ENCODE measurements around the gene ZFYVE9.
"Not testable (repeated sequence)": the region's sequence is repeated elsewhere in the genome, so short reads cannot be mapped to it uniquely, and the experiment has no call there.

The ZFYVE9 gene

DNA sequence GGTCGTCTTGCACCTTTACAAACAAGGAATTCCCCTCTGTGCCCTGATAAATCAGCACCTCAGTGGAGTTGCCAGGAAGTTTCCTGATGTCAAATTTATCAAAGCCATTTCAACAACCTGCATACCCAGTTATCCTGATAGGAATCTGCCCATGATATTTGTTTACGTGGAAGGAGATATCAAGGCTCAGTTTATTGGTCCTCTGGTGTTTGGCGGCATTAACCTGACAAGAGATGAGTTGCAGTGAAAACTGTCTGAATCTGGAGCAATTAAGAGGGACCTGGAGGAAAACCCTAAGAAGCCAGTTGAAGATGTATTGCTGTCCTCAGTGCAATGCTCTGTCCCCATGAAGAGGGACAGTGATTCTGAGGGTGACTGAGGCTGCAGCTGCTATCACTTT, 38.3 kb downstream of the ZFYVE9 start:
- H3K36me3 ChIP-seq, result no peaks in the 10 kb centered on the region
- TF ChIP-seq, protein P1, sequence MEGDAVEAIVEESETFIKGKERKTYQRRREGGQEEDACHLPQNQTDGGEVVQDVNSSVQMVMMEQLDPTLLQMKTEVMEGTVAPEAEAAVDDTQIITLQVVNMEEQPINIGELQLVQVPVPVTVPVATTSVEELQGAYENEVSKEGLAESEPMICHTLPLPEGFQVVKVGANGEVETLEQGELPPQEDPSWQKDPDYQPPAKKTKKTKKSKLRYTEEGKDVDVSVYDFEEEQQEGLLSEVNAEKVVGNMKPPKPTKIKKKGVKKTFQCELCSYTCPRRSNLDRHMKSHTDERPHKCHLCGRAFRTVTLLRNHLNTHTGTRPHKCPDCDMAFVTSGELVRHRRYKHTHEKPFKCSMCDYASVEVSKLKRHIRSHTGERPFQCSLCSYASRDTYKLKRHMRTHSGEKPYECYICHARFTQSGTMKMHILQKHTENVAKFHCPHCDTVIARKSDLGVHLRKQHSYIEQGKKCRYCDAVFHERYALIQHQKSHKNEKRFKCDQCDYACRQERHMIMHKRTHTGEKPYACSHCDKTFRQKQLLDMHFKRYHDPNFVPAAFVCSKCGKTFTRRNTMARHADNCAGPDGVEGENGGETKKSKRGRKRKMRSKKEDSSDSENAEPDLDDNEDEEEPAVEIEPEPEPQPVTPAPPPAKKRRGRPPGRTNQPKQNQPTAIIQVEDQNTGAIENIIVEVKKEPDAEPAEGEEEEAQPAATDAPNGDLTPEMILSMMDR (IDR thresholded peaks at IDR 0.05), result no peak
- H3K27me3 ChIP-seq, result no peaks in the 10 kb centered on the region
- H3K27ac ChIP-seq, result no peak overlapping the region
- H3K4me1 ChIP-seq (ENCODE audit: control insufficient read depth in 1 of 2, insufficient read depth in 1 of 2, low read depth in 1 of 2, low read length in 1 of 2), result no peaks in the 10 kb centered on the region
- no peaks in the 10 kb centered on the region for H3K9me3 ChIP-seq
- no peak overlapping the region for H3K4me3 ChIP-seq (ENCODE audit: low read depth in 1 of 2, low read length in 1 of 2)

DNA sequence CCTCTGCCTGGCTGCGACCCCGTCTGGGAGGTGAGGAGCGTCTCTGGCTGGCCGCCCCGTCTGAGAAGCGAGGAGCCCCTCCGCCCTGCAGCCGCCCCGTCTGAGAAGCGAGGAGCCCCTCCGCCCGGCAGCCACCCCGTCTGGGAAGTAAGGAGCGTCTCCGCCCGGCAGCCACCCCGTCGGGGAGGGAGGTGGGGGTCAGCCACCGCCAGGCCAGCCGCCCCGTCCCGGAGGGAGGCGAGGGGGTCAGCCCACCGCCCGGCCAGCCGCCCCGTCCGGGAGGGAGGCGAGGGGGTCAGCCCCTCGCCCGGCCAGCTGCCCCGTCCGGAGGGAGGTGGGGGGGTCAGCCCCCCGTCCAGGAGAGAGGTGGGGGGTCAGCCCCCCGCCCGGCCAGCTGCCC, 39.9 kb downstream of the ZFYVE9 start:
- not testable (repeated sequence) for H3K27me3 ChIP-seq; H3K4me1 ChIP-seq (ENCODE audit: control insufficient read depth in 1 of 2, insufficient read depth in 1 of 2, low read depth in 1 of 2, low read length in 1 of 2); H3K27ac ChIP-seq; H3K4me3 ChIP-seq (ENCODE audit: low read depth in 1 of 2, low read length in 1 of 2); H3K36me3 ChIP-seq; H3K9me3 ChIP-seq

DNA sequence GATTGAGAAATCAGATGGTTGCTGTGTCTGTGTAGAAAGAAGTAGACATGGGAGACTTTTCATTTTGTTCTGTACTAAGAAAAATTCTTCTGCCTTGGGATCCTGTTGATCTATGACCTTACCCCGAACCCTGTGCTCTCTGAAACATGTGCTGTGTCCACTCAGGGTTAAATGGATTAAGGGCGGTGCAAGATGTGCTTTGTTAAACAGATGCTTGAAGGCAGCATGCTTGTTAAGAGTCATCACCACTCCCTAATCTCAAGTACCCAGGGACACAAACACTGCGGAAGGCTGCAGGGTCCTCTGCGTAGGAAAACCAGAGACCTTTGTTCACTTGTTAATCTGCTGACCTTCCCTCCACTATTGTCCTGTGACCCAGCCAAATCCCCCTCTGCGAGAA, 40.4 kb downstream of the ZFYVE9 start:
- H3K27me3 ChIP-seq; H3K9me3 ChIP-seq; H3K36me3 ChIP-seq; H3K4me3 ChIP-seq (ENCODE audit: low read depth in 1 of 2, low read length in 1 of 2); H3K27ac ChIP-seq; H3K4me1 ChIP-seq (ENCODE audit: control insufficient read depth in 1 of 2, insufficient read depth in 1 of 2, low read depth in 1 of 2, low read length in 1 of 2): not testable (repeated sequence)

DNA sequence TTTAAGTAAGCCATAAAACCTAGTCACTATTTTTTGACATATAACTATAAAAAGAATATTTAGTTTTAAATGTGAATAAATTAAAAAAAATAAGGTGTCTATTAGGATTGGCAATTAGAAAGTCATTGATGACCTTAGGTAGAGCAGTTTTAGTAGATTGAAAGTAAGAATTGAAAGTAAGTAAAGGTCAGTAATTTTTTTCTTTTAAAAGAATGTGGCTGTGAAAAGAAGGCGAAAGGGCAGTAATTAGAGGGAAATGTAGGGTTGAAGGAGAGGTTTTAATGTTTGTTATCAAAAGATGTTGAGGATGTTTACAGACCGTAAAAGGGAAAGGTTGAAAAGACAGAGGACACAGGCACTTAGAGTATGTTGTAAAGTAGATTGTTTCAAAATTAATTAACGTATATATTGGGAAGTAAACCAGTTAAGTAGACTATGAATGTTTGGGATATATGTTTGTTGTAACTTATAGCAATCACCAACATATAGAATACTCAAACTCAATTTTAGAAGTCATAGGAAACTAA, 41.0 kb downstream of the ZFYVE9 start:
- no peaks in the 10 kb centered on the region for H3K4me1 ChIP-seq (ENCODE audit: control insufficient read depth in 1 of 2, insufficient read depth in 1 of 2, low read depth in 1 of 2, low read length in 1 of 2)
- TF ChIP-seq, protein P1 (IDR thresholded peaks at IDR 0.05), result no peak

DNA sequence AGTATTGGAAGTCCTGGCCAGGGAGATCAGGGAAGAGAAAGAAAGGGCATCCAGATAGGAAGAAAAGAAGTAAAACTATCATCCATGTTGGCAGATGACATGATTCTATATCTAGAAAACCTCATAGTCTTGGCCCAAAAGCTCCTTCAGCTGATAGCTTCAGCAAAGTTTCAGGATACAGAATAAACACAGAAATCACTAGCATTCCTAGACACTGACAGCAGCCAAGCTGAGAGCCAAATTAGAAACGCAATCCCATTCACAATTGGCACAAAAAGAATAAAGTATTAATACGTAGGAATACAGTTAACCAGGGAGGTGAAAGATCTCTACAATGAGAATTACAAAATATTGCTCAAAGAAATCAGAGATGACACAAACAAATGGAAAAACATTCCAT, 44.6 kb downstream of the ZFYVE9 start:
- Histone ChIP-seq H3K9me3 (no peaks in the 10 kb centered on the region), H3K27ac (no peak overlapping the region), H3K4me1 (ENCODE audit: control insufficient read depth in 1 of 2, insufficient read depth in 1 of 2, low read depth in 1 of 2, low read length in 1 of 2) (no peaks in the 10 kb centered on the region), H3K27me3 (no peaks in the 10 kb centered on the region), H3K36me3 (no peaks in the 10 kb centered on the region), H3K4me3 (ENCODE audit: low read depth in 1 of 2, low read length in 1 of 2) (no peak overlapping the region)
- TF ChIP-seq, protein P1 (IDR thresholded peaks at IDR 0.05), result no peak

More for the DNA sequence above, 41.0 kb downstream of the ZFYVE9 start:
- Histone ChIP-seq H3K27ac (no peak overlapping the region), H3K36me3 (no peaks in the 10 kb centered on the region), H3K4me3 (ENCODE audit: low read depth in 1 of 2, low read length in 1 of 2) (no peak overlapping the region), H3K27me3 (no peaks in the 10 kb centered on the region), H3K9me3 (no peaks in the 10 kb centered on the region)

DNA sequence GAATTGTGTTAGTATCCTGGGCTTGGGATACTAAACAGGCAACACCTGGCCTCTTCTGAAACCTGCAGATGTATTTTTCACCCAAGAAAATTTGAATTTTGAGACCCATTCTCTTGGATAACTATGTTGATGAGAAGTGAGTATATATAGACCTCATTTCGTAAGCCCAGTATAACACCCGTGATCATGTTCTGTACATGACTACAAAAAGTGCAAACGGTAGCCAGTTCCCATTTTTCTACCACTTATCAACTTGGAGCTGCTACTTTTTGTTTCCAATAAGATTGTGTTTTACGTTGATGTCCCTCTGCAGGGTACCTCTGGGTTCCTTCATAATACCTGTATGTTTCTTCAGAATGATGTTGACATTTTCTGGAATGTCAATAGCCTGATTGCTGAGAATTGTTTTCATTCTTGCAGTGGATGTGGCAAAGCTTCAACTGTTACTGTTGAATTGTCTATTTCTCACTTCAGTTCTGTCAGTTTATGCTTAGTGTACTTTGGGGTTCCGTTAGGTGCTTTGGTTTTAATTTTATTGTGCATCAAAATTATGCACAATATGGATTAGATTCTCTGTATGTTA, 48.1 kb downstream of the ZFYVE9 start:
- Histone ChIP-seq H3K36me3 (no peaks in the 10 kb centered on the region), H3K4me1 (ENCODE audit: control insufficient read depth in 1 of 2, insufficient read depth in 1 of 2, low read depth in 1 of 2, low read length in 1 of 2) (no peaks in the 10 kb centered on the region), H3K27me3 (no peaks in the 10 kb centered on the region), H3K27ac (no peak overlapping the region), H3K4me3 (ENCODE audit: low read depth in 1 of 2, low read length in 1 of 2) (no peak overlapping the region), H3K9me3 (no peaks in the 10 kb centered on the region)
- TF ChIP-seq, protein P1 (IDR thresholded peaks at IDR 0.05), result no peak
